Activated CD8-positive, alpha-beta T cell treated with anti-CD3 and anti-CD28 coated beads, Interleukin-2, amount 10 ng/mL, durations not matched to agents 7 days and 5 days (primary cell): ENCODE results near the gene FAM120AOS. TPM values are rescaled to one million over a fixed set of nuclear protein-coding genes. Genes with fewer than 3 reads are reported as not detected.
A peak's percentile ranks its signal among the peaks of the same experiment; 100 is the strongest.

Source experiments
- ATAC-seq: fragments of 150-1000 bp; cut with Tn5 transposase; one replicate; pipeline ENCODE4 v1.10.0; 2021; ENCODE audit warnings: moderate library complexity
- CTCF ChIA-PET: fragments of 350-600 bp; sonication (Branson Sonifier 250); formaldehyde crosslinking; loops from one replicate; lab custom pipeline; 2021; ENCODE audit warnings: antibody characterized with exemption; lab: Charles Lee
- POLR2A ChIA-PET: fragments of 350-600 bp; sonication (Branson Sonifier 250); formaldehyde crosslinking; loops from one replicate; lab custom pipeline; 2021; ENCODE audit warnings: antibody characterized with exemption; lab: Charles Lee
- DNase-seq: peaks from one replicate; pipeline ENCODE4 v3.0.0-alpha.2; 2020
- H3K27ac Mint-ChIP-seq: one replicate; pipeline ENCODE4 v1.8.0; 2021; ENCODE audit warnings: mild to moderate bottlenecking, mixed read lengths
- H3K27me3 Mint-ChIP-seq: one replicate; pipeline ENCODE4 v1.8.0; 2021; ENCODE audit warnings: low read depth, mixed read lengths
- H3K36me3 Mint-ChIP-seq: one replicate; pipeline ENCODE4 v1.8.0; 2021; ENCODE audit warnings: low read depth, mixed read lengths
- H3K4me1 Mint-ChIP-seq: one replicate; pipeline ENCODE4 v1.8.0; 2021; ENCODE audit warnings: low read depth, mixed read lengths
- H3K4me3 Mint-ChIP-seq: one replicate; pipeline ENCODE4 v1.8.0; 2021; ENCODE audit warnings: mild to moderate bottlenecking, mixed read lengths
- H3K9me3 Mint-ChIP-seq: one replicate; pipeline ENCODE4 v1.8.0; 2022; ENCODE audit warnings: mixed read lengths; ENCODE audit not compliant: insufficient read depth
- total RNA-seq, 2 experiments: library from RNA; stranded (reverse); gene quantifications; one replicate each; pipeline ENCODE4 v1.2.3, GENCODE V29; 2021

The FAM120AOS gene
- total RNA-seq: 10 to 100 TPM; 35.1 to 36.5 TPM

GRCh38 chr9:93453047-93453914 is at the start of gene FAM120AOS:
Gene FAM120AOS (minus strand): TSS chr9:93453581. CDS start chr9:93452709, 872 bp downstream.
- Mint-ChIP-seq H3K27me3 (no peaks in the 10 kb centered on the region), H3K4me1 (peaks cover 55% of the 10 kb centered on the region), H3K9me3 (no peaks in the 10 kb centered on the region), H3K4me3 (peak within 1 kb of the TSS; percentile 89), H3K36me3 (peaks cover 60% of the 10 kb centered on the region), H3K27ac (peak within 1 kb of the TSS; percentile 92)
- peak; percentile 91 for DNase-seq
- ATAC-seq: peak; percentile 77
- ChIA-PET POLR2A (interaction anchor here (0.8 to 2.4 kb wide), 7 partner anchors 12 to 358 kb away, joined by 3 to 50 read pairs (median 4); no protein-coding TSS in a partner anchor), CTCF (interaction anchor here (0.7 to 2.8 kb wide), 10 partner anchors 11 to 499 kb away, joined by 3 to 42 read pairs (median 3); partner anchors contain the start of gene NINJ1)

GRCh38 chr9:93501406-93501805 is 48.0 kb upstream of the FAM120AOS start:
- Mint-ChIP-seq H3K27me3 (no peaks in the 10 kb centered on the region), H3K36me3 (peaks cover 74% of the 10 kb centered on the region), H3K4me1 (peaks cover 40% of the 10 kb centered on the region), H3K27ac (peak overlapping the region; percentile 88), H3K9me3 (no peaks in the 10 kb centered on the region), H3K4me3 (peak overlapping the region; percentile 75)
- ChIA-PET CTCF (interaction anchor here (1.2 kb wide), 1 partner anchor 392 kb away, joined by 3 read pairs; no protein-coding TSS in a partner anchor), POLR2A (interaction anchor here (0.8 kb wide), 1 partner anchor 65 kb away, joined by 3 read pairs; no protein-coding TSS in a partner anchor)
- ATAC-seq (peak; percentile 76), DNase-seq (no peak)

- H3K4me1 Mint-ChIP-seq: peaks cover 37% of the 10 kb centered on the region
- ATAC-seq: peak; percentile 35
- POLR2A ChIA-PET: interaction anchor here (0.8 kb wide), 1 partner anchor 66 kb away, joined by 3 read pairs; no protein-coding TSS in a partner anchor
- H3K27ac Mint-ChIP-seq: peak overlapping the region; percentile 88
- CTCF ChIA-PET: interaction anchor here (1.5 kb wide), 1 partner anchor 66 kb away, joined by 4 read pairs; no protein-coding TSS in a partner anchor
- H3K4me3 Mint-ChIP-seq: peak overlapping the region; percentile 75
- no peak for DNase-seq
- H3K9me3 Mint-ChIP-seq: no peaks in the 10 kb centered on the region
- peaks cover 73% of the 10 kb centered on the region for H3K36me3 Mint-ChIP-seq
- no peaks in the 10 kb centered on the region for H3K27me3 Mint-ChIP-seq
Observed at GRCh38 chr9:93500571-93501298, 47.4 kb upstream of the FAM120AOS start.

GRCh38 chr9:93496285-93496684 is 42.9 kb upstream of the FAM120AOS start:
- Mint-ChIP-seq H3K27ac (no peak overlapping the region), H3K27me3 (no peaks in the 10 kb centered on the region), H3K9me3 (no peaks in the 10 kb centered on the region), H3K4me1 (peaks cover 29% of the 10 kb centered on the region), H3K36me3 (peaks cover 60% of the 10 kb centered on the region), H3K4me3 (no peak overlapping the region)
- ATAC-seq (no peak), DNase-seq (no peak)
- CTCF ChIA-PET: no interaction called here
- POLR2A ChIA-PET: no interaction called here

- ChIA-PET CTCF (interaction anchor here (0.9 kb wide), 1 partner anchor 16 kb away, joined by 3 read pairs; no protein-coding TSS in a partner anchor), POLR2A (no interaction called here)
- Mint-ChIP-seq H3K4me3 (no peak overlapping the region), H3K27ac (no peak overlapping the region), H3K9me3 (no peaks in the 10 kb centered on the region), H3K36me3 (peaks cover 52% of the 10 kb centered on the region), H3K27me3 (no peaks in the 10 kb centered on the region), H3K4me1 (peaks cover 13% of the 10 kb centered on the region)
- ATAC-seq: no peak
- DNase-seq: no peak
Observed at GRCh38 chr9:93493949-93494348, 40.6 kb upstream of the FAM120AOS start.

- Mint-ChIP-seq H3K9me3 (no peaks in the 10 kb centered on the region), H3K4me1 (peaks cover 19% of the 10 kb centered on the region), H3K27me3 (no peaks in the 10 kb centered on the region), H3K4me3 (no peak overlapping the region), H3K36me3 (peaks cover 55% of the 10 kb centered on the region), H3K27ac (no peak overlapping the region)
- CTCF ChIA-PET: no interaction called here
- DNase-seq: no peak
- no peak for ATAC-seq
- POLR2A ChIA-PET: interaction anchor here (0.6 kb wide), 1 partner anchor 28 kb away, joined by 3 read pairs; no protein-coding TSS in a partner anchor
Observed at GRCh38 chr9:93492327-93492726, 38.9 kb upstream of the FAM120AOS start.

GRCh38 chr9:93491593-93492232 is 38.3 kb upstream of the FAM120AOS start:
- ChIA-PET CTCF (no interaction called here), POLR2A (no interaction called here)
- no peak overlapping the region for H3K4me3 Mint-ChIP-seq
- H3K9me3 Mint-ChIP-seq: no peaks in the 10 kb centered on the region
- no peak overlapping the region for H3K27ac Mint-ChIP-seq
- DNase-seq (no peak), ATAC-seq (no peak)
- peaks cover 22% of the 10 kb centered on the region for H3K4me1 Mint-ChIP-seq
- peaks cover 54% of the 10 kb centered on the region for H3K36me3 Mint-ChIP-seq
- no peaks in the 10 kb centered on the region for H3K27me3 Mint-ChIP-seq

GRCh38 chr9:93488244-93488643 is 34.9 kb upstream of the FAM120AOS start:
- Mint-ChIP-seq H3K9me3 (no peaks in the 10 kb centered on the region), H3K27ac (no peak overlapping the region), H3K4me1 (peaks cover 14% of the 10 kb centered on the region), H3K36me3 (peaks cover 60% of the 10 kb centered on the region), H3K27me3 (no peaks in the 10 kb centered on the region), H3K4me3 (no peak overlapping the region)
- ATAC-seq: no peak
- DNase-seq: no peak
- ChIA-PET POLR2A (no interaction called here), CTCF (interaction anchor here (2.8 kb wide), 1 partner anchor 11 kb away, joined by 8 read pairs; no protein-coding TSS in a partner anchor)

GRCh38 chr9:93486268-93486667 is 32.9 kb upstream of the FAM120AOS start:
- H3K27ac Mint-ChIP-seq: no peak overlapping the region
- H3K27me3 Mint-ChIP-seq: no peaks in the 10 kb centered on the region
- H3K36me3 Mint-ChIP-seq: peaks cover 67% of the 10 kb centered on the region
- no peak overlapping the region for H3K4me3 Mint-ChIP-seq
- no peak for ATAC-seq
- H3K4me1 Mint-ChIP-seq: peaks cover 13% of the 10 kb centered on the region
- DNase-seq: no peak
- no peaks in the 10 kb centered on the region for H3K9me3 Mint-ChIP-seq
- POLR2A ChIA-PET: interaction anchor here (1.2 kb wide), 1 partner anchor 33 kb away, joined by 6 read pairs; the partner anchor contains the start of gene FAM120AOS
- CTCF ChIA-PET: interaction anchor here (1.2 to 1.6 kb wide), 2 partner anchors 36 to 326 kb away, joined by 3 read pairs; no protein-coding TSS in a partner anchor

- ChIA-PET POLR2A (interaction anchor here (1.2 kb wide), 1 partner anchor 83 kb away, joined by 5 read pairs; no protein-coding TSS in a partner anchor), CTCF (no interaction called here)
- no peak overlapping the region for H3K27ac Mint-ChIP-seq
- ATAC-seq (no peak), DNase-seq (no peak)
- no peaks in the 10 kb centered on the region for H3K27me3 Mint-ChIP-seq
- peaks cover 16% of the 10 kb centered on the region for H3K4me1 Mint-ChIP-seq
- H3K4me3 Mint-ChIP-seq: no peak overlapping the region
- H3K36me3 Mint-ChIP-seq: peaks cover 66% of the 10 kb centered on the region
- no peaks in the 10 kb centered on the region for H3K9me3 Mint-ChIP-seq
Observed at GRCh38 chr9:93483497-93483896, 30.1 kb upstream of the FAM120AOS start.
